Upper lobe of left lung (tissue), 6 donors: ENCODE results near the gene IQCN. TPM values are rescaled to one million over a fixed set of nuclear protein-coding genes. Genes with fewer than 3 reads are reported as not detected.

Source experiments
- ATAC-seq, 2 donors: fragments of 200-7000 bp; cut with Tn5 transposase; one replicate each; pipeline ENCODE4 v1.9.1; 2022; ENCODE audit warnings: mild to moderate bottlenecking in 2 of 2, moderate library complexity in 2 of 2; ENCODE audit not compliant: low FRiP score in 2 of 2
- DNase-seq, 2 donors: peaks; one replicate each; pipeline ENCODE4 v3.0.0-alpha.2; 2019 to 2020
- H3K27ac ChIP-seq, 4 donors: fragments of 200-600 bp; sonication (generic); one replicate each; pipeline ENCODE4 v1.5.1; 2016 to 2019
- H3K27me3 ChIP-seq, 4 donors: fragments of 200-600 bp; sonication (generic); one replicate each; pipeline ENCODE4 v1.5.1; 2017 to 2019
- H3K36me3 ChIP-seq, 4 donors: fragments of 200-600 bp; sonication (generic); one replicate each; pipeline ENCODE4 v1.5.1; 2016 to 2019
- H3K4me1 ChIP-seq, 4 donors: fragments of 200-600 bp; sonication (generic); one replicate each; pipeline ENCODE4 v1.5.1; 2018 to 2019
- H3K4me3 ChIP-seq, 4 donors: fragments of 200-600 bp; sonication (generic); one replicate each; pipeline ENCODE4 v1.5.1; 2017 to 2019; ENCODE audit warnings: mild to moderate bottlenecking in 2 of 4, moderate library complexity in 1 of 4
- H3K9me3 ChIP-seq, 4 donors: fragments of 200-600 bp; sonication (generic); one replicate each; pipeline ENCODE4 v1.5.1; 2018 to 2019
- EP300 ChIP-seq, 4 donors: sonication (generic); formaldehyde crosslinking; IDR thresholded peaks; one replicate each; pipeline ENCODE4 v1.5.1; 2017; ENCODE audit warnings: antibody characterized with exemption in 4 of 4, control low read depth in 2 of 4
- POLR2A ChIP-seq, 4 donors: fragments of 450-650 bp; IDR thresholded peaks; one replicate each; pipeline ENCODE4 v1.5.1; 2016 to 2017; ENCODE audit warnings: antibody characterized with exemption in 4 of 4, mild to moderate bottlenecking in 2 of 4
- POLR2AphosphoS5 ChIP-seq, 2 donors: sonication (generic); formaldehyde crosslinking; IDR thresholded peaks; one replicate each; pipeline ENCODE4 v1.5.1; 2017; ENCODE audit warnings: antibody characterized with exemption in 2 of 2
- WGBS, 2 donors: methylation state at CpG; one replicate each; pipeline ENCODE4 v1.1.5; 2017 to 2018; 5-methylcytosine and 5-hydroxymethylcytosine counted together
- total RNA-seq, 6 donors: library from RNA; depleted of rRNA in 4 of 6; stranded (reverse); fragments of >200 nt in 4 of 6; gene quantifications; one replicate each; pipeline versions ENCODE4 v1.1.0 to v1.2.1, GENCODE V29; 2016 to 2021
- TF ChIP-seq, protein P1 (sequence below), 6 experiments: fragments of 450-650 bp in 4 of 6; fragments of 200-600 bp in 2 of 6; sonication (generic) in 2 of 6; IDR thresholded peaks; one replicate each; pipeline ENCODE4 v1.5.1; 2016 to 2019; ENCODE audit warnings: antibody characterized with exemption in 6 of 6
- donor health status: DM: no; HTN: no; CAD: no; lungs with moderate emphysema.
- donor health status: DM: no; HTN: yes; CAD: no; lungs with severe emphysema.

Gene IQCN
- total RNA-seq, 6 donors from 2014 or later = 6.3 to 58.7 (median 11.7) TPM

- 4 to 17% methylated on average over 21 to 37 of the region's 81 CpGs for WGBS, 2 donors
- ATAC-seq = peak; percentile 98 to 99
- Histone ChIP-seq H3K4me1 (peaks cover 17 to 32% (median 27%) of the 10 kb centered on the region in 4 donors), H3K27me3 (peaks cover 0 to 19% (median 10%) of the 10 kb centered on the region in 4 donors), H3K4me3 (peak overlapping the region in 3 of 4 donors; percentile 44 to 57 (median 52)), H3K9me3 (no peaks in the 10 kb centered on the region), H3K27ac (peak overlapping the region in 2 of 4 donors; percentile 68 to 77), H3K36me3 (no peaks in the 10 kb centered on the region)
- peak; percentile 95 to 99 for DNase-seq
- TF ChIP-seq EP300 (IDR thresholded peaks at IDR 0.05) = no peak
Observed at GRCh38 chr19:18224525-18225354, 49.5 kb downstream of the IQCN start.

DNA sequence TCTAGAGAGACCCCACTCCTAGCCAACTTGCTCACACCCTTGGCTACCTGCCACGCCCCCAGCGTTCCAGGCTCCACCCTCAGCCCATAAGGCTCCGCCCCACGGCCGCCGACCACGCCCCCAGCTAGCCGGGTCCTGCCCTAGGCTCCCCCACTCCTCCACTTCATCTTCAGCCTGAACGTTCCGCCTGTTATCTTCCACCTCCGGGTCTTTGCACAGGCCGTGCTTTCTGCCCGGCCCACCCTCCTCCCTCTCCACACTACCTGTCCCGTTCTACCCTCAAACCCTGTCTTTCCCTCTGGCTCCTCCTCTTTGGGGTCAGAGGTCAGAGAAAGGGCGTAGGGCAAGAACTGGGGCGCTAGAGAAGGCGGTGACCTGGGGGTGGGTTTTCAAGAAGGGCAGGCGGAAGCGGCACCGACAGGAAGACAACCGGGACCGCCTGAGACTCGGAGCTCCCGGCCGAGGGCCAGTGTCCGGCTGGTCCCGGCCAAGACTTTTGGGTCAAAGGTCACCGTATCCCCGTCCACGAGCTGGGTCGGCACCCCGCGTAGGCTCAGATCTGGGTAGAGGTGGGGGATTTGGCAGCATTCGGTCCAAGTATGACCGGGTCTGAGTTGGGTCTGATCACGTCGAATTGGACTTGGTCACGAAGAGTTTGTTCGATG is 50.3 kb downstream of the IQCN start:
- H3K27ac ChIP-seq = peak overlapping the region in 3 of 4 donors; percentile 35 to 77 (median 68)
- H3K36me3 ChIP-seq = no peaks in the 10 kb centered on the region
- DNase-seq = peak; percentile 48 to 91
- peak overlapping the region; percentile 11 to 57 (median 48) for H3K4me3 ChIP-seq
- ATAC-seq = peak; percentile 9 to 47
- 8 to 17% methylated on average over 23 to 36 of the region's 39 CpGs for WGBS, 2 donors
- peaks cover 0 to 19% (median 10%) of the 10 kb centered on the region in 4 donors for H3K27me3 ChIP-seq
- TF ChIP-seq POLR2A (IDR thresholded peaks at IDR 0.05) (peak in 1 of 4 donors; percentile 21), POLR2AphosphoS5 (IDR thresholded peaks at IDR 0.05) (peak in 1 of 2 donors; percentile 10), EP300 (IDR thresholded peaks at IDR 0.05) (no peak)
- peaks cover 17 to 32% (median 27%) of the 10 kb centered on the region in 4 donors for H3K4me1 ChIP-seq
- H3K9me3 ChIP-seq = no peaks in the 10 kb centered on the region

DNA sequence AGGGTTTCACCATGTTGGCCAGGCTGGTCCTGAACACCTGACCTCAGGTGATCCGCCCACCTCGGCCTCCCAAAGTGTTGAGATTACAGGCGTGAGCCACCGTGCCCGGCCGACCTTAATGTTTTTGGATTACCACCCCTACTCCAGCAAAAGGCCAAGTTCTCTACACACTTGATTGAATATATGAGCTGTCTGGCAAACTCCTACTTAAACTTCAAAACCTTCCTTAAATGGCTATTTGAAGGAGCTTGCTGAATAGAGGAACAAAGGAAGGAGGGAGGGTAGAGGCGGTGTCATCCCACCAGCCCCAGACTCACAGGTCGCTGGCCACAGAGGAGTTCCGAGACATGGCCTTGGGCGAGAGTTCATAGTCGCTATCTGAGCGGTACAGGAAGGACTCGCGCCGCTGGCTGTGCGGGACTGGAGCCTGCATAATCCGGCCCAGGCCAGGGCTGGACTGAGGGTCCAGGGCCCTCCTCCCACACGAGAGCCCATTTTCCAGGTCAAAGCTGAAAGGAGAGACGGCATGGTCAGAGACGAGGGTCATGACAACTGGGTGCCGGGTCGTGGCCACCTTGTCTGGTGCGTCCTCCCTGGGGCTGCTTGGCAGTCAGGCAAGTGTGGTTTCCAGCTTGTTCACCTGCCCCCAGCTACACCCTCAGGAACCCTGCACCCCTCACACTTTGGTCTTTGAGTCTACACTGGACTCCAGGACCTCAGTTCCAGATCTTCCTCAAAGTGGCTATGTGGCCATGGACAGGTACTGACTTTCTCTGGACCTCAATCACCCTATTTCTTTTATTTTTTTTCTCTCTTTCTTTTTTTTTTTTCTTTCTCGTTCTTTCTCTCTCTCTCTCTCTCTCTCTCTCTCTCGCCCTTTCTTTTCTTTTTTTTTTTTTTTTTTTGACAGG is 52.2 kb downstream of the IQCN start:
- no peaks in the 10 kb centered on the region for H3K9me3 ChIP-seq
- no peaks in the 10 kb centered on the region for H3K36me3 ChIP-seq
- H3K27me3 ChIP-seq = peaks cover 0 to 19% (median 10%) of the 10 kb centered on the region in 4 donors
- ATAC-seq = no peak
- no peak overlapping the region for H3K27ac ChIP-seq
- H3K4me1 ChIP-seq = peaks cover 17 to 32% (median 27%) of the 10 kb centered on the region in 4 donors
- no peak overlapping the region for H3K4me3 ChIP-seq
- DNase-seq = peak in 1 of 2 donors; percentile 62
- TF ChIP-seq, protein P1, sequence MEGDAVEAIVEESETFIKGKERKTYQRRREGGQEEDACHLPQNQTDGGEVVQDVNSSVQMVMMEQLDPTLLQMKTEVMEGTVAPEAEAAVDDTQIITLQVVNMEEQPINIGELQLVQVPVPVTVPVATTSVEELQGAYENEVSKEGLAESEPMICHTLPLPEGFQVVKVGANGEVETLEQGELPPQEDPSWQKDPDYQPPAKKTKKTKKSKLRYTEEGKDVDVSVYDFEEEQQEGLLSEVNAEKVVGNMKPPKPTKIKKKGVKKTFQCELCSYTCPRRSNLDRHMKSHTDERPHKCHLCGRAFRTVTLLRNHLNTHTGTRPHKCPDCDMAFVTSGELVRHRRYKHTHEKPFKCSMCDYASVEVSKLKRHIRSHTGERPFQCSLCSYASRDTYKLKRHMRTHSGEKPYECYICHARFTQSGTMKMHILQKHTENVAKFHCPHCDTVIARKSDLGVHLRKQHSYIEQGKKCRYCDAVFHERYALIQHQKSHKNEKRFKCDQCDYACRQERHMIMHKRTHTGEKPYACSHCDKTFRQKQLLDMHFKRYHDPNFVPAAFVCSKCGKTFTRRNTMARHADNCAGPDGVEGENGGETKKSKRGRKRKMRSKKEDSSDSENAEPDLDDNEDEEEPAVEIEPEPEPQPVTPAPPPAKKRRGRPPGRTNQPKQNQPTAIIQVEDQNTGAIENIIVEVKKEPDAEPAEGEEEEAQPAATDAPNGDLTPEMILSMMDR (IDR thresholded peaks at IDR 0.05) = no peak
- TF ChIP-seq POLR2AphosphoS5 (IDR thresholded peaks at IDR 0.05) (no peak), POLR2A (IDR thresholded peaks at IDR 0.05) (no peak), EP300 (IDR thresholded peaks at IDR 0.05) (no peak)
- WGBS, 2 donors = 84 to 88% methylated on average over 23 to 25 of the region's 25 CpGs

DNA sequence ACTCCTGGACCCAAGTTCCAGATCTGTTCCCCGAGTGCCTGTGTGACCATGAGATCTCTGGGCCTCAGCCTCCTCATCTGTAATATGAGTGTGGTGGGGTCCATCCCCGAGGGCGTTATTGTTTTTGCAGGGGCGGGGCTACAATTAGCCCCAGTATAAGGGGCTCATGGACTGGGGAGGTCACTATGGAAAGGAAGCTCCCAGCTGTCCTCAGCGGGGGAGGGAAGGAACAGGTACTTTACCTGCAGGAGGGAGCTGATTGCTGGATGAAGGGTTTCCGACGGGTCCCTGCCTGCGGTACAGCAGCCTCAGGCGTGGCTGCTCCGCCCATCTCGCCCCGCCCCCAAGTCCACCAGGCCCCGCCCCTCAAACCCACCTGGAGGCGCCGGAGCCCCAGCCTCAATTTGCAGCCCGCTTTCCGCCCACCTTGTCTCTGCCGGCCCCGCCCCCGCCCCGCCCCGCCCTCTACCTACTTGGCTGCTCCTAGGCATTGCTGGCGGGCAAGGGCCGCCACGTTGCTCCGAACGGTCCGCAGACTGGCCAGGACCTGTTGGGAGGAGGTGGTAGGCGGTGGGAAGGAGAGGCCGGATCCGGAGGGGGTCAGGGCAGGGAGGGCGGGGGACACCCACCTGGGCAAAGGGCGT is 53.5 kb downstream of the IQCN start:
- H3K27ac ChIP-seq = no peak overlapping the region
- TF ChIP-seq EP300 (IDR thresholded peaks at IDR 0.05) = no peak
- H3K36me3 ChIP-seq = no peaks in the 10 kb centered on the region
- H3K27me3 ChIP-seq = peaks cover 0 to 13% (median 9%) of the 10 kb centered on the region in 4 donors
- H3K4me1 ChIP-seq = peaks cover 11 to 26% (median 21%) of the 10 kb centered on the region in 4 donors
- H3K4me3 ChIP-seq = no peak overlapping the region
- 13 to 29% methylated on average over 7 to 26 of the region's 33 CpGs for WGBS, 2 donors
- DNase-seq (peak in 1 of 2 donors; percentile 64), ATAC-seq (no peak)
- H3K9me3 ChIP-seq = no peaks in the 10 kb centered on the region

DNA sequence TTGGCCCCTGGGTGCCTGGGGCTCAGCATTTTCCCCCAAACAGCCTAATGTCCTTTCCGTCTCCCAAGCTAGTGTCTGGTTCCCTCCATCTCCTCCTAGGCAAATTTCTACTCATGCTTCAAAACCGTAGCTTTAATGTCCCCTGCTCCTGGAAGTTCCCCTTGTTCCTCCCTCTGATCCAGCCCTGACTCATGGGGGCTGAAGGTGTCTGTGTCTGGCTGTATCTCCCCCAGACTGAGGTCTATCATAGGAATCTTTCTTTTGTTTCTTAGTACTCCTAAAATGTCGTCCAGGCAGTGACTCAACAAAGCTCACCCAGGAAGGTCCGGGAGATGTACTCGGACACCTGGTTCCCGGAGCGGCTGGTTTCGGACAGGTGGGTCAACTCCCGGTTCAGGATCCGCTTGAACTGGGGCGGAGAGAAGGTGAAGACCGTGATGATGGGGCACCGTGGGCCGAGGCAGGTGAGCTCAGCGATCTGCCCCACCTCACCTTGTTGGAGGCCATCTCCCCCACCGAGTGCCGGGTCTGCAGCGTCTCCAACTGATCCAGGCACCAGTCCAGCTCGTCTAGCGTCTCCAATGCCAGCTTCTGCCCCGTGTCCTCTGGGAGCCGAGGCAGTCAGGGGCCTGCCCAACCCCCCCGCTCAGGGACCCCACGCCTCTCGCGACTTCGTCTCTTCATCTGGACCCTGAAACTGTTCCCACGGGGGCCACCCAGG is 54.2 kb downstream of the IQCN start:
- H3K27ac ChIP-seq = no peak overlapping the region
- no peaks in the 10 kb centered on the region for H3K36me3 ChIP-seq
- no peak for DNase-seq
- TF ChIP-seq, protein P1 (IDR thresholded peaks at IDR 0.05) = no peak
- TF ChIP-seq POLR2AphosphoS5 (IDR thresholded peaks at IDR 0.05) = no peak
- no peak for TF ChIP-seq EP300 (IDR thresholded peaks at IDR 0.05)
- TF ChIP-seq POLR2A (IDR thresholded peaks at IDR 0.05) = no peak
- H3K4me1 ChIP-seq = peaks cover 5 to 19% (median 15%) of the 10 kb centered on the region in 4 donors
- H3K4me3 ChIP-seq = no peak overlapping the region
- no peak for ATAC-seq
- H3K27me3 ChIP-seq = peaks cover 0 to 8% (median 2%) of the 10 kb centered on the region in 4 donors
- WGBS, 2 donors = 72 to 81% methylated on average over 20 to 28 of the region's 28 CpGs
- no peaks in the 10 kb centered on the region for H3K9me3 ChIP-seq
